Psoas muscle (tissue), 8 donors: ENCODE results near the gene MTHFD2L. TPM values are rescaled to one million over a fixed set of nuclear protein-coding genes. Genes with fewer than 3 reads are reported as not detected.

Experiments
- ATAC-seq, 4 donors: fragments of 200-7000 bp; cut with Tn5 transposase; one replicate each; pipeline ENCODE4 v1.9.1; 2020; ENCODE audit warnings: moderate library complexity in 3 of 4, mild to moderate bottlenecking in 2 of 4
- DNase-seq, 2 donors: peaks; one replicate each; pipeline ENCODE4 v3.0.0-alpha.2; 2020
- H3K27ac ChIP-seq: fragments of 200-600 bp; one replicate; pipeline ENCODE4 v1.8.0; 2022
- H3K27me3 ChIP-seq, 3 donors: fragments of 200-600 bp in 1 of 3; one replicate each; pipeline versions ENCODE4 v1.6.1 to v1.8.0; 2013 to 2022; ENCODE audit warnings: low read length in 2 of 3, mild to moderate bottlenecking in 2 of 3, moderate library complexity in 1 of 3; ENCODE audit not compliant: insufficient read depth in 3 of 3
- H3K36me3 ChIP-seq, 2 donors: fragments of 200-600 bp in 1 of 2; one replicate each; pipeline versions ENCODE4 v1.6.1 to v1.8.0; 2013 to 2022; ENCODE audit warnings: low read depth in 1 of 2, mild to moderate bottlenecking in 1 of 2, moderate library complexity in 1 of 2; ENCODE audit not compliant: insufficient read depth in 1 of 2
- H3K4me1 ChIP-seq: fragments of 200-600 bp; one replicate; pipeline ENCODE4 v1.8.0; 2022
- H3K4me3 ChIP-seq: fragments of 200-600 bp; one replicate; pipeline ENCODE4 v1.8.0; 2022; ENCODE audit warnings: mild to moderate bottlenecking
- H3K9me3 ChIP-seq: fragments of 200-600 bp; one replicate; pipeline ENCODE4 v1.8.0; 2022
- CTCF ChIP-seq: fragments of 200-600 bp; IDR thresholded peaks from one replicate; pipeline ENCODE4 v1.8.0; 2022; ENCODE audit warnings: antibody characterized with exemption
- WGBS, 3 donors: extraction: QIAGEN DNeasy Blood & Tissue Kit; methylation state at CpG; one replicate each; pipeline versions ENCODE4 v1.1.6 to v1.1.7; 2013; 5-methylcytosine and 5-hydroxymethylcytosine counted together
- intact Hi-C, 2 donors: fragments of 100-400 bp; cut with DNase I; formaldehyde crosslinking; loops; one replicate each; pipeline versions ENCODE4 v1.11.0 to v1.14.2; 2022
- polyA plus RNA-seq, 3 donors: library from polyadenylated mRNA; stranded (reverse); fragments of 200-250 nt; gene quantifications; one replicate each; pipeline ENCODE4 v1.2.3, GENCODE V29; 2013
- total RNA-seq, 4 donors: library from RNA; stranded (reverse); fragmentation: NEBNext Ultra II Directional in 2 of 4; extraction: Animal tissue kit (Norgen Biotek cat#: 25700) in 2 of 4; gene quantifications; one replicate each; pipeline versions ENCODE4 v1.2.1 to v1.2.4, GENCODE V29; 2021 to 2023
- donor health status: healthy with polysubstance abuse.
- donor health status: DM: no; HTN: no; CAD: no; lungs with moderate emphysema.
- donor health status: Bipolar disorder and iron deficiency.
- donor health status: healthy.
- donor health status: DM: yes; HTN: yes; CAD: no.
- donor health status: DM: no; HTN: no; CAD: no.
- donor health status: DM: no; HTN: no; CAD: no.
- donor health status: DM: yes; HTN: yes; CAD: no.

The MTHFD2L gene
- total and polyA plus RNA-seq, 7 donors: 4.3 to 11.6 (median 9.0) TPM

GRCh38 chr4:74197080-74197479, 39.2 kb downstream of the MTHFD2L start:
- 32 to 42% (median 33%) methylated on average over 1 of the region's 1 CpG for WGBS, 3 donors
- no peak overlapping the region for H3K27ac ChIP-seq
- H3K36me3 ChIP-seq: peaks cover 0 to 25% of the 10 kb centered on the region in 2 donors
- H3K9me3 ChIP-seq: peaks cover 3% of the 10 kb centered on the region
- H3K4me1 ChIP-seq: no peaks in the 10 kb centered on the region
- no peak for ATAC-seq
- TF ChIP-seq CTCF: no peak
- DNase-seq: no peak
- intact Hi-C loops: loop anchor here in 1 of 2 donors (10.0 kb wide), 1 partner anchor 118 kb away; no protein-coding TSS in a partner anchor
- no peak overlapping the region for H3K4me3 ChIP-seq
- H3K27me3 ChIP-seq: no peaks in the 10 kb centered on the region

DNA sequence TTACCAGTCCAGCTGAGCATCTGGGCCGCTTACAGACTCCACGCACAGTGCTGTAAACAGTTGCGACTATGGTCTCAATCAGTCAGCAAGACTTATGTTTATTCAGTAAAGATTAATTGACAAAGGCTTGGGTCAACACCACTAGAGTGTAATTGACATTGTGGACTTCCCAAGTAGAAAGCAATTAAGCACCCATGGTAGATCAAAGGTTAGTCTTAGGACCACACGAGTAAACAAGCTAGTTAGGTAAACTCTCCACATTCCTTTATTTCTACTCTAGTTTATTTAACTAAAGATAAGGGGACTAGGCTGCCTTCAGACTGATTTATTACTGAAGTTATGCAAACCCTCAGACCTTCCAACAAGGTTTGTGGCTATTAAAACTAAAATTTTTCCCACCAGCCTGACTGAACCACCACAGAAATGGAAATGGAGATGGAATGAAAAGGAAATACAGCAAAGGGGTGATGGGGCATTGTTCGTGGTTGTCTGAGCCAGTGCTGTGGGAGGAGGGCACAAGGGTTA, 44.2 kb downstream of the MTHFD2L start:
- no peak for ATAC-seq
- no peak overlapping the region for H3K27ac ChIP-seq
- no peak for DNase-seq
- no peaks in the 10 kb centered on the region for H3K4me1 ChIP-seq
- no peaks in the 10 kb centered on the region for H3K9me3 ChIP-seq
- TF ChIP-seq CTCF: no peak
- H3K4me3 ChIP-seq: no peak overlapping the region
- intact Hi-C loops: no loop called here
- 69 to 76% (median 76%) methylated on average over 5 of the region's 5 CpGs for WGBS, 3 donors
- peaks cover 0 to 29% of the 10 kb centered on the region in 2 donors for H3K36me3 ChIP-seq
- no peaks in the 10 kb centered on the region for H3K27me3 ChIP-seq

GRCh38 chr4:74203467-74203866, 45.5 kb downstream of the MTHFD2L start:
- Histone ChIP-seq H3K27ac (no peak overlapping the region), H3K9me3 (no peaks in the 10 kb centered on the region), H3K27me3 (no peaks in the 10 kb centered on the region), H3K4me1 (no peaks in the 10 kb centered on the region), H3K36me3 (peaks cover 0 to 36% of the 10 kb centered on the region in 2 donors), H3K4me3 (no peak overlapping the region)
- TF ChIP-seq CTCF: no peak
- DNase-seq (no peak), ATAC-seq (no peak)
- 84 to 91% (median 89%) methylated on average over 3 of the region's 3 CpGs for WGBS, 3 donors
- intact Hi-C loops: no loop called here

GRCh38 chr4:74205046-74205445, 47.1 kb downstream of the MTHFD2L start:
- H3K36me3 ChIP-seq: peaks cover 0 to 31% of the 10 kb centered on the region in 2 donors
- TF ChIP-seq CTCF: no peak
- no peaks in the 10 kb centered on the region for H3K9me3 ChIP-seq
- H3K4me3 ChIP-seq: no peak overlapping the region
- no peak overlapping the region for H3K27ac ChIP-seq
- H3K27me3 ChIP-seq: no peaks in the 10 kb centered on the region
- H3K4me1 ChIP-seq: no peaks in the 10 kb centered on the region
- no peak for DNase-seq
- intact Hi-C loops: no loop called here
- no peak for ATAC-seq
- WGBS, 3 donors: 88 to 92% (median 91%) methylated on average over 4 of the region's 4 CpGs

DNA sequence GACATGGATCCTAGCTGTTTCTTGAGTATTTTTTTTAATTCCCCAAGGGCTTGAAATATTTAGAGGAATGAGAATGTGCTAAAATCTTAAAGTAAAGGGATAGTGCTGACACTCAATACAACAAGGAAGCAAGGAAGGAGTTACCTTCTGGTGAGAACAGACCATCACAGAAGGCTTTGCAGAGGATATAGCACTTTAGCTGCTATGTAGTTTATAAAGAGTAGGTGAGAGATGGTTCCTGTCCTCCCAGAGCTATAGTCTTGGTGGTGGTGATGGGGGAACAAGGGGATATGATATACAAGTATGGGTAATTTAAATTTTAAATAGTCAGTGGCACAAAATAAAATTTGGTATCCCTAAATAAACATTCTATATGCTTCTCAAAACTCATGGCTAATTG, 47.6 kb downstream of the MTHFD2L start:
- H3K4me1 ChIP-seq: no peaks in the 10 kb centered on the region
- intact Hi-C loops: no loop called here
- no peaks in the 10 kb centered on the region for H3K27me3 ChIP-seq
- DNase-seq (no peak), ATAC-seq (no peak)
- peaks cover 0 to 26% of the 10 kb centered on the region in 2 donors for H3K36me3 ChIP-seq
- H3K4me3 ChIP-seq: no peak overlapping the region
- TF ChIP-seq CTCF: no peak
- H3K9me3 ChIP-seq: no peaks in the 10 kb centered on the region
- no peak overlapping the region for H3K27ac ChIP-seq
